MM.1S (cell line): ENCODE measurements around the gene DHRS7.

Experiments used
- DNase-seq: peaks from one replicate; pipeline ENCODE4 v3.0.0-alpha.2; 2015
- H2AFZ ChIP-seq: fragments of 300-600 bp; sonication (generic); 2 replicates; pipeline ENCODE4 v1.6.0; 2016; ENCODE audit warnings: antibody characterized with exemption, low read length
- H3F3A ChIP-seq: fragments of 300-600 bp; sonication (generic); 2 replicates; pipeline ENCODE4 v1.6.1; 2016; ENCODE audit warnings: mild to moderate bottlenecking, antibody characterized with exemption, low read length, moderate library complexity, mixed read lengths; ENCODE audit not compliant: insufficient read depth
- H3K27ac ChIP-seq: fragments of 300-600 bp; sonication (generic); 2 replicates; pipeline ENCODE4 v1.5.1; 2016; ENCODE audit warnings: mild to moderate bottlenecking, low read length
- H3K27me3 ChIP-seq: fragments of 300-600 bp; sonication (generic); replicated peaks from 2 replicates; pipeline ENCODE4 v1.6.0; 2016; ENCODE audit warnings: low read length; ENCODE audit not compliant: insufficient read depth
- H3K36me3 ChIP-seq: fragments of 300-600 bp; sonication (generic); replicated peaks from 2 replicates; pipeline ENCODE4 v1.6.1; 2016; ENCODE audit warnings: mild to moderate bottlenecking, low read length, mixed read lengths; ENCODE audit not compliant: insufficient read depth
- H3K4me1 ChIP-seq: fragments of 300-600 bp; sonication (generic); 2 replicates; pipeline ENCODE4 v1.6.1; 2016; ENCODE audit warnings: low read length, mixed read lengths
- H3K4me2 ChIP-seq: fragments of 300-600 bp; sonication (generic); 2 replicates; pipeline ENCODE4 v1.6.0; 2016; ENCODE audit warnings: low read depth, low read length
- H3K4me3 ChIP-seq: fragments of 300-600 bp; sonication (generic); 2 replicates; pipeline ENCODE4 v1.5.1; 2016; ENCODE audit warnings: low read length, mixed read lengths
- H3K79me2 ChIP-seq: fragments of 300-600 bp; sonication (generic); 2 replicates; pipeline ENCODE4 v1.6.1; 2016; ENCODE audit warnings: mixed run types, low read length, mixed read lengths
- H3K9ac ChIP-seq: fragments of 300-600 bp; sonication (generic); 2 replicates; pipeline ENCODE4 v1.6.1; 2016; ENCODE audit warnings: low read length, mixed read lengths
- H3K9me2 ChIP-seq: fragments of 300-600 bp; sonication (generic); replicated peaks from 2 replicates; pipeline ENCODE4 v1.6.1; 2016; ENCODE audit warnings: mild to moderate bottlenecking, low read length, mixed read lengths; ENCODE audit not compliant: insufficient read depth
- H3K9me3 ChIP-seq: fragments of 300-600 bp; sonication (generic); replicated peaks from 2 replicates; pipeline ENCODE4 v1.6.1; 2016; ENCODE audit warnings: mild to moderate bottlenecking, low read length, mixed read lengths; ENCODE audit not compliant: insufficient read depth
- H4K20me1 ChIP-seq: fragments of 300-600 bp; sonication (generic); 2 replicates; pipeline ENCODE4 v1.6.1; 2016; ENCODE audit warnings: mild to moderate bottlenecking, low read length, moderate library complexity, mixed read lengths; ENCODE audit not compliant: insufficient read depth
- EZH2 ChIP-seq: fragments of 300-600 bp; sonication (generic); optimal IDR thresholded peaks from 2 replicates; pipeline ENCODE3; 2017; ENCODE audit warnings: low read depth, mild to moderate bottlenecking, antibody characterized with exemption, low read length, mixed read lengths
- EZH2phosphoT487 ChIP-seq: fragments of 300-600 bp; sonication (generic); IDR thresholded peaks from 2 replicates; pipeline ENCODE4 v1.6.1; 2018; ENCODE audit warnings: antibody characterized with exemption, low read length
- TF ChIP-seq, protein P1 (sequence below): fragments of 300-600 bp; sonication (generic); IDR thresholded peaks from 2 replicates; pipeline ENCODE4 v1.5.1; 2016; ENCODE audit warnings: antibody characterized with exemption, low read length, mixed read lengths

DHRS7 gene

DNA sequence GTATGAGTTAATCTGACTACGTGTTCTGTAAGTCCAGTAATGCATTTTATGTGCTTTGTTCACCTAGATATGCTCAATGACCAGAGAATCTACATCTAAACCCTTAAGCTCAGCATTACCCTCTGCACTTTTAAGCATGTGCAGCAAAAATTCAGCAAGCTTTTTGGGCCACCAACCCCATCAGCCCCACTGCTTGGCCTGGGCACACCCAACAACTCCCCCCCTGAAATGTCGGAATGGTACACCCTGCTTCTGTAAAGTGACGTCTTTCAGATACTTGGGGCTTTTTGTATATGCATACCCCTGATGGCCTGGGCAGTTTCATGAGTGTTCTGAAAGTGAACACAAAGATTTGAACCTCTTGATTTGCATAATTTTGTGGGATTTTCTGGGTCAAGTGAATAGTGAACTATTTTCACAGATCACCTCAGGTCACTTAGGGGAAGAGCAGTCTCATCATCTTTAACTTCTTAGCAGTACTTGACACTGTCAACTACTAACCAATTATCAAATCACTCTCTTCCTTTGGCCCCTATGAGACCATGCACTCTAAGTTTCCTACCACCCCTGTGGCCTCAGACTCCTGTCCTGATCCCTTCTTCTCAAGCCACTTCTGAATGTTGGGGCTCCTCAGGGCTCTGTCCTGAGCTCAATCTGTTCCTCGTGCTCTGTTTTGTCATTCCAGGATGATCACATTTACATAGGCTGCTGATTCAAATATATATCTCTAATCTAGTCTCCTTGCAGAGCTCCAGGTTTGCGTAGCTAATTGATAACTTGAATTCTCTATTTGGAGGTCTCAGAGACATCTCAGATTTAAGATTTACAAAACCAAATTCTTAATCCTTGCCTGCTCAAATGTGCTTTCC, 47.5 kb upstream of the DHRS7 start:
- Histone ChIP-seq H3K27ac (no peak overlapping the region), H3K4me2 (no peak overlapping the region), H3K9ac (no peak overlapping the region), H3K9me3 (no peaks in the 10 kb centered on the region), H3K36me3 (no peaks in the 10 kb centered on the region), H3K4me3 (no peak overlapping the region), H3K9me2 (no peaks in the 10 kb centered on the region), H3F3A (no peaks in the 10 kb centered on the region), H3K27me3 (no peaks in the 10 kb centered on the region), H2AFZ (no peak overlapping the region), H4K20me1 (no peaks in the 10 kb centered on the region), H3K4me1 (no peaks in the 10 kb centered on the region), H3K79me2 (no peaks in the 10 kb centered on the region)
- peak; percentile 37 for DNase-seq
- no peak for TF ChIP-seq EZH2
- TF ChIP-seq EZH2phosphoT487, result no peak
- TF ChIP-seq, protein P1, sequence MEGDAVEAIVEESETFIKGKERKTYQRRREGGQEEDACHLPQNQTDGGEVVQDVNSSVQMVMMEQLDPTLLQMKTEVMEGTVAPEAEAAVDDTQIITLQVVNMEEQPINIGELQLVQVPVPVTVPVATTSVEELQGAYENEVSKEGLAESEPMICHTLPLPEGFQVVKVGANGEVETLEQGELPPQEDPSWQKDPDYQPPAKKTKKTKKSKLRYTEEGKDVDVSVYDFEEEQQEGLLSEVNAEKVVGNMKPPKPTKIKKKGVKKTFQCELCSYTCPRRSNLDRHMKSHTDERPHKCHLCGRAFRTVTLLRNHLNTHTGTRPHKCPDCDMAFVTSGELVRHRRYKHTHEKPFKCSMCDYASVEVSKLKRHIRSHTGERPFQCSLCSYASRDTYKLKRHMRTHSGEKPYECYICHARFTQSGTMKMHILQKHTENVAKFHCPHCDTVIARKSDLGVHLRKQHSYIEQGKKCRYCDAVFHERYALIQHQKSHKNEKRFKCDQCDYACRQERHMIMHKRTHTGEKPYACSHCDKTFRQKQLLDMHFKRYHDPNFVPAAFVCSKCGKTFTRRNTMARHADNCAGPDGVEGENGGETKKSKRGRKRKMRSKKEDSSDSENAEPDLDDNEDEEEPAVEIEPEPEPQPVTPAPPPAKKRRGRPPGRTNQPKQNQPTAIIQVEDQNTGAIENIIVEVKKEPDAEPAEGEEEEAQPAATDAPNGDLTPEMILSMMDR, result no peak

DNA sequence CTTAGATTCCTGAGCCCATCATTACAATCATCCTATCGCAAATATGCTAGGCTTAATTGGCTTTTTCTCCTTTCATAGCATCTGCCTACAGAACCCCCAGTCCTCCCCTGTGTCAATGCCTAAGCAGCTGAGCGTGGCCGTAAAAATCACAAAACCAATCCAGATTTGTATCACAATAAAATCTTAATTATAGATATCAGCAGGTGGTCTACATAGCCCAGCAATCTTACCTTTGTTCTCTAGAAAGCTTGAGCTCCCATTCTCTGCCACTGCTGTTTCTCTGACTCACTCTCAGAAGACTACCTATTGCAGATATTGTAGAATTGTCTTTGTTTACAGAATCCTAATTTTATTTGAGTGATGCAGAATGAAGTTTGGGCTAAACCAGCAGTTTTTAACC, 46.0 kb upstream of the DHRS7 start:
- no peaks in the 10 kb centered on the region for H4K20me1 ChIP-seq
- no peaks in the 10 kb centered on the region for H3K79me2 ChIP-seq
- H3K4me3 ChIP-seq, result no peak overlapping the region
- TF ChIP-seq EZH2, result no peak
- no peak for TF ChIP-seq EZH2phosphoT487
- TF ChIP-seq, protein P1, result no peak
- no peaks in the 10 kb centered on the region for H3K27me3 ChIP-seq
- no peak overlapping the region for H3K27ac ChIP-seq
- H3K4me1 ChIP-seq, result no peaks in the 10 kb centered on the region
- no peak overlapping the region for H3K9ac ChIP-seq
- H3K4me2 ChIP-seq, result no peak overlapping the region
- no peaks in the 10 kb centered on the region for H3K36me3 ChIP-seq
- H3F3A ChIP-seq, result no peaks in the 10 kb centered on the region
- DNase-seq, result no peak
- H2AFZ ChIP-seq, result no peak overlapping the region
- no peaks in the 10 kb centered on the region for H3K9me2 ChIP-seq
- H3K9me3 ChIP-seq, result no peaks in the 10 kb centered on the region

DNA sequence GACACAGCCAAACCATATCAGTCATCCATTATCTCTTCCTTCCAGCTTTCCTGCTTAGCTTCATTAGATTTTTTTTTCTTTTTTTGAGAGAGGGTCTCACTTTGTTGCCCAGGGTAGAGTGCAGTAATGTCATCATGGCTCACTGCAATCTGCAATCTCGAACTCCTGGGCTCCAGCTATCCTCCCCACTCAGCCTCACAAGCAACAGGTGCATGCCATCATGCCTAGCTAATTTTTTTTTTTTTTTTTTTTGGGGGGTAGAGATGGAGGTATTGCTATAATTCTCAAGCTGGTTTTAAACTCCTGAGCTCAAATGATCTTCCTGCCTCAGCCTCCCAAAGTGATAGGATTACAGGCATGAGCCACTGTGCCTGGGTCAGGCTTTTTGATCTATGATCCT, 45.5 kb upstream of the DHRS7 start:
- Histone ChIP-seq H3K27me3 (no peaks in the 10 kb centered on the region), H2AFZ (no peak overlapping the region), H3K9ac (no peak overlapping the region), H3K4me3 (no peak overlapping the region), H3K9me2 (no peaks in the 10 kb centered on the region), H3K36me3 (no peaks in the 10 kb centered on the region), H4K20me1 (no peaks in the 10 kb centered on the region), H3F3A (no peaks in the 10 kb centered on the region), H3K9me3 (no peaks in the 10 kb centered on the region), H3K79me2 (no peaks in the 10 kb centered on the region), H3K27ac (no peak overlapping the region), H3K4me2 (no peak overlapping the region), H3K4me1 (no peaks in the 10 kb centered on the region)
- no peak for DNase-seq
- TF ChIP-seq, protein P1, result no peak
- TF ChIP-seq EZH2phosphoT487, result no peak
